ENCODE data around the gene RYR1. TPM values are rescaled to one million over a fixed set of nuclear protein-coding genes. Genes with fewer than 3 reads are reported as not detected.

Gene RYR1
- total and polyA plus RNA-seq, 10 of the 15 experiments (the other 5 are each of a cell fraction or from before 2014, with no cell fraction given) = under 0.01 to 0.32 (median 0.07) TPM; not detected in 1

DNA sequence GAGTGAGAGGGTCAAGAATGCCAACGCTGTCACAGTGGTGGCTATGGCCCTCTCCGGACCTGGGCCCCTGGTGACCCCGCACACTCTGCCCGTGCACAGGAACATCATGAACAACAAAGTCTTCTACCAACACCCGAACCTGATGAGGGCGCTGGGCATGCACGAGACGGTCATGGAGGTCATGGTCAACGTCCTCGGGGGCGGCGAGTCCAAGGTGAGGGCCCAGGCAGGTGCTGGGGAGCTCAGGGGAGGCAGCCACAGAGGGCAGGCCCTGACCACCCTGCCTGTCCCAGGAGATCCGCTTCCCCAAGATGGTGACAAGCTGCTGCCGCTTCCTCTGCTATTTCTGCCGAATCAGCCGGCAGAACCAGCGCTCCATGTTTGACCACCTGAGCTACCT, 62.6 kb downstream of the RYR1 start:
- POLR2A ChIA-PET = no interaction called here

More for the DNA sequence above, 62.6 kb downstream of the RYR1 start:
- no peak overlapping the region for H3K27ac ChIP-seq (ENCODE audit: control insufficient read depth, insufficient read depth)
- H4K20me1 ChIP-seq (ENCODE audit: control insufficient read depth, insufficient read depth) = no peaks in the 10 kb centered on the region
- H3K9ac ChIP-seq (ENCODE audit: control insufficient read depth, insufficient read depth, low read length) = no peak overlapping the region
- BruUV-seq (replicated peaks) = no TSS peak
- ATAC-seq (no peak), FAIRE-seq (no peak), DNase-seq (ENCODE audit: low read depth, low spot score) (no peak)
- H3K27me3 ChIP-seq (replicated peaks in 1 of 2; ENCODE audit: control insufficient read depth in 2 of 2, insufficient read depth in 2 of 2, low read length in 1 of 2) = no peaks in the 10 kb centered on the region
- H3K79me2 ChIP-seq (ENCODE audit: control insufficient read depth, insufficient read depth, low read length) = no peaks in the 10 kb centered on the region
- SMC1A ChIA-PET (ENCODE audit: uncharacterized antibody, unreplicated experiment) = no interaction called here
- H3K4me1 ChIP-seq (ENCODE audit: control insufficient read depth, insufficient read depth, low read length) = peaks cover 6% of the 10 kb centered on the region; the same call in 1 of the 2 replicates
- intact Hi-C loops (cut with micrococcal nuclease; ENCODE audit: unreplicated experiment) = no loop called here
- no peak overlapping the region for H3K4me3 ChIP-seq
- no peaks in the 10 kb centered on the region for H3K9me3 ChIP-seq (replicated peaks; ENCODE audit: control insufficient read depth, insufficient read depth, low read length)
- TF ChIP-seq NR2F1 (conservative IDR thresholded peaks at IDR 0.05) (no peak), CBFB (IDR thresholded peaks at IDR 0.05; ENCODE audit: low read depth) (no peak), CREB1 (IDR thresholded peaks at IDR 0.05; ENCODE audit: low read depth) (no peak), MXI1 (IDR thresholded peaks at IDR 0.05; ENCODE audit: low read depth, low read length) (no peak), NFYA (IDR thresholded peaks at IDR 0.05; ENCODE audit: borderline replicate concordance, low read depth, low read length) (no peak)
- TF ChIP-seq, protein P1, sequence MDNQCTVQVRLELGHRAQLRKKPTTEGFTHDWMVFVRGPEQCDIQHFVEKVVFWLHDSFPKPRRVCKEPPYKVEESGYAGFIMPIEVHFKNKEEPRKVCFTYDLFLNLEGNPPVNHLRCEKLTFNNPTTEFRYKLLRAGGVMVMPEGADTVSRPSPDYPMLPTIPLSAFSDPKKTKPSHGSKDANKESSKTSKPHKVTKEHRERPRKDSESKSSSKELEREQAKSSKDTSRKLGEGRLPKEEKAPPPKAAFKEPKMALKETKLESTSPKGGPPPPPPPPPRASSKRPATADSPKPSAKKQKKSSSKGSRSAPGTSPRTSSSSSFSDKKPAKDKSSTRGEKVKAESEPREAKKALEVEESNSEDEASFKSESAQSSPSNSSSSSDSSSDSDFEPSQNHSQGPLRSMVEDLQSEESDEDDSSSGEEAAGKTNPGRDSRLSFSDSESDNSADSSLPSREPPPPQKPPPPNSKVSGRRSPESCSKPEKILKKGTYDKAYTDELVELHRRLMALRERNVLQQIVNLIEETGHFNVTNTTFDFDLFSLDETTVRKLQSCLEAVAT (IDR thresholded peaks at IDR 0.05) = no peak
- TF ChIP-seq, protein P2, sequence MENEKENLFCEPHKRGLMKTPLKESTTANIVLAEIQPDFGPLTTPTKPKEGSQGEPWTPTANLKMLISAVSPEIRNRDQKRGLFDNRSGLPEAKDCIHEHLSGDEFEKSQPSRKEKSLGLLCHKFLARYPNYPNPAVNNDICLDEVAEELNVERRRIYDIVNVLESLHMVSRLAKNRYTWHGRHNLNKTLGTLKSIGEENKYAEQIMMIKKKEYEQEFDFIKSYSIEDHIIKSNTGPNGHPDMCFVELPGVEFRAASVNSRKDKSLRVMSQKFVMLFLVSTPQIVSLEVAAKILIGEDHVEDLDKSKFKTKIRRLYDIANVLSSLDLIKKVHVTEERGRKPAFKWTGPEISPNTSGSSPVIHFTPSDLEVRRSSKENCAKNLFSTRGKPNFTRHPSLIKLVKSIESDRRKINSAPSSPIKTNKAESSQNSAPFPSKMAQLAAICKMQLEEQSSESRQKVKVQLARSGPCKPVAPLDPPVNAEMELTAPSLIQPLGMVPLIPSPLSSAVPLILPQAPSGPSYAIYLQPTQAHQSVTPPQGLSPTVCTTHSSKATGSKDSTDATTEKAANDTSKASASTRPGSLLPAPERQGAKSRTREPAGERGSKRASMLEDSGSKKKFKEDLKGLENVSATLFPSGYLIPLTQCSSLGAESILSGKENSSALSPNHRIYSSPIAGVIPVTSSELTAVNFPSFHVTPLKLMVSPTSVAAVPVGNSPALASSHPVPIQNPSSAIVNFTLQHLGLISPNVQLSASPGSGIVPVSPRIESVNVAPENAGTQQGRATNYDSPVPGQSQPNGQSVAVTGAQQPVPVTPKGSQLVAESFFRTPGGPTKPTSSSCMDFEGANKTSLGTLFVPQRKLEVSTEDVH (IDR thresholded peaks at IDR 0.05; ENCODE audit: low read depth, partially characterized antibody) = no peak
- TF ChIP-seq, protein P3, sequence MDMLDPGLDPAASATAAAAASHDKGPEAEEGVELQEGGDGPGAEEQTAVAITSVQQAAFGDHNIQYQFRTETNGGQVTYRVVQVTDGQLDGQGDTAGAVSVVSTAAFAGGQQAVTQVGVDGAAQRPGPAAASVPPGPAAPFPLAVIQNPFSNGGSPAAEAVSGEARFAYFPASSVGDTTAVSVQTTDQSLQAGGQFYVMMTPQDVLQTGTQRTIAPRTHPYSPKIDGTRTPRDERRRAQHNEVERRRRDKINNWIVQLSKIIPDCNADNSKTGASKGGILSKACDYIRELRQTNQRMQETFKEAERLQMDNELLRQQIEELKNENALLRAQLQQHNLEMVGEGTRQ (IDR thresholded peaks at IDR 0.05; ENCODE audit: borderline replicate concordance, low read depth, low read length) = no peak
- no peak overlapping the region for H3K4me2 ChIP-seq (ENCODE audit: control insufficient read depth, insufficient read depth)
- 60% methylated on average over 14 of the region's 17 CpGs for WGBS (ENCODE audit: insufficient coverage, insufficient replicate concordance, low lambda C conversion rate, missing lambda C conversion rate)
- H3K36me3 ChIP-seq (ENCODE audit: control insufficient read depth in 2 of 2, insufficient read depth in 2 of 2, low read length in 1 of 2) = no peaks in the 10 kb centered on the region
- CTCF ChIA-PET = no interaction called here
- in situ Hi-C loops (cut with MboI) = no loop called here
- RAD21 ChIA-PET (ENCODE audit: unreplicated experiment) = no interaction called here
- H2AFZ ChIP-seq (ENCODE audit: control insufficient read depth, low read depth, low read length) = no peak overlapping the region
